HG03575 (cell line): Measurements from ENCODE around the gene IGFBPL1.
"Not testable (repeated sequence)": the region's sequence is repeated elsewhere in the genome, so short reads cannot be mapped to it uniquely, and the experiment has no call there.

ENCODE experiments used
- ATAC-seq: cut with Tn5 transposase; IDR thresholded peaks from one replicate; pipeline ENCODE4 v1.9.1; 2021; ENCODE audit not compliant: unreplicated experiment, insufficient number of reproducible peaks, low FRiP score; ENCODE audit errors: extremely low read depth

The IGFBPL1 gene

DNA sequence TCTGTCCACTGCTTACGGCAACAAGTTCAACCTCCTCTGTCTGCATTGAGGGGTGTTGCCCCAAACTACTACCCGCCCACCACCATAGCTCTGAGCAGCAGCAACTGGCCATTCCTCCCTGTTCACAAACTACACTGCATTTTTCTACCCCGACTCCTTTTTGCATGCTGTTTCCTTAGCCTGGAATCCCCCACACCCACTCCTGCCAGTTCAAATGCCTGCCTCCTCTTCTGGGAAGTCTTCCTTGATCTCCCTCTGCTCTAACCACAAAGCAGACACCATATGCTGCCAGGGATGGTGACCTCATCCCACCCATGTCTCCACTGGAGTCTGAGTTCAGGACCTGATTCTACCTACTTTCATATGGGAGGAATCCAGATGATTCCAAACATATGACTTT lies 18.5 kb downstream of the IGFBPL1 start:
- ATAC-seq, result no peak

- ATAC-seq, result no peak
Measured at GRCh38 chr9:38404314-38404713, 19.9 kb downstream of the IGFBPL1 start.

DNA sequence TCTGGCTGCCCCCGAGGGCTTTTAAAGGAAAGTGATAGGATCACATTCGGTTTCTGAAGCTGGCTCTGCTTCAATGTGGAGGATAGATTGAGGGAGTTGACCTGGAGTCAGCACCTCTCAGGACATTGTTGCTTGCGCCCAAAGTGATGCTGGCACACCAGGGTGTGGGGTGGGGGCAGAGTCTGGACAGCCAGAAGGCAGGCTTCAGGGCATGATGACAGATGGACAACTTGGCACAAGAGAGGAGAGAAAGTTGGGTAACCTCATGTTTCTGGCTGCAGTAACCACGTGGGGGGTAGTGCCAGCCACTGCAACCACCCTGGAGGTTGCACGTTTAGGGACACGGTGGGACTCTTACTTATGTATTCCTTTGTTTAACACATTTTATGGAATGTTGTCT lies 22.3 kb downstream of the IGFBPL1 start:
- ATAC-seq, result no peak

DNA sequence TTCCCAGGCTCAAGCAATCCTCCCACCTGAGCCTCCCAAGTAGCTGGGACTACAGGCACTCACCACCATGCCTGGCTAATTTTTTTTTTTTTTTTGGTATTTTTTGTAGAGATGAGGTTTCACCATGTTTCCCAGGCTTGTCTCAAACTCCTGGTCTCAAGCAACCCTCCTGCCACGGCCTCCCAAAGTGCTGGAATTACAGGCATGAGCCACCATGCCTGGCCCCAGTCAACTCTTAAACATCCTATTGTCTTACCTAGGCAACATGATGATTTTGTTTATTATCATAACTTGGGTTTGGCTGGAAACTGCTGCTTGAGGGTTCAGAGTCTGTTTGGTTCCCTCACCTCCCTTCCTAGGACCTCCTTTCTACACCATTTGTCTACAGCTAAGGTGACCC lies 25.1 kb downstream of the IGFBPL1 start:
- ATAC-seq, result not testable (repeated sequence)

DNA sequence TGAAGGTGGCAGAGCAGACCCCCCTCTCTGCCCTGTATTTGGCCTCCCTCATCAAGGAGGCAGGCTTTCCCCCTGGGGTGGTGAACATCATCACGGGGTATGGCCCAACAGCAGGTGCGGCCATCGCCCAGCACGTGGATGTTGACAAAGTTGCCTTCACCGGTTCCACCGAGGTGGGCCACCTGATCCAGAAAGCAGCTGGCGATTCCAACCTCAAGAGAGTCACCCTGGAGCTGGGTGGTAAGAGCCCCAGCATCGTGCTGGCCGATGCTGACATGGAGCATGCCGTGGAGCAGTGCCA lies 27.9 kb downstream of the IGFBPL1 start:
- no peak for ATAC-seq

DNA sequence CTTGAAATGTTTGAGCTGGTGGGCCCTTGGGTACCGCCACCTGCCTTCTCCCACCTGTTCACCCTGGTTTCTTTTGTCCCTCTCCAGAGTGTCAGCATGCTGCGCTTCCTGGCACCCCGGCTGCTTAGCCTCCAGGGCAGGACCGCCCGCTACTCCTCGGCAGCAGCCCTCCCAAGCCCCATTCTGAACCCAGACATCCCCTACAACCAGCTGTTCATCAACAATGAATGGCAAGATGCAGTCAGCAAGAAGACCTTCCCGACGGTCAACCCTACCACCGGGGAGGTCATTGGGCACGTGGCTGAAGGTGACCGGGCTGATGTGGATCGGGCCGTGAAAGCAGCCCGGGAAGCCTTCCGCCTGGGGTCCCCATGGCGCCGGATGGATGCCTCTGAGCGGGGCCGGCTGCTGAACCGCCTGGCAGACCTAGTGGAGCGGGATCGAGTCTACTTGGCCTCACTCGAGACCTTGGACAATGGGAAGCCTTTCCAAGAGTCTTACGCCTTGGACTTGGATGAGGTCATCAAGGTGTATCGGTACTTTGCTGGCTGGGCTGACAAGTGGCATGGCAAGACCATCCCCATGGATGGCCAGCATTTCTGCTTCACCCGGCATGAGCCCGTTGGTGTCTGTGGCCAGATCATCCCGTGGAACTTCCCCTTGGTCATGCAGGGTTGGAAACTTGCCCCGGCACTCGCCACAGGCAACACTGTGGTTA lies 28.4 kb downstream of the IGFBPL1 start:
- ATAC-seq, result no peak

DNA sequence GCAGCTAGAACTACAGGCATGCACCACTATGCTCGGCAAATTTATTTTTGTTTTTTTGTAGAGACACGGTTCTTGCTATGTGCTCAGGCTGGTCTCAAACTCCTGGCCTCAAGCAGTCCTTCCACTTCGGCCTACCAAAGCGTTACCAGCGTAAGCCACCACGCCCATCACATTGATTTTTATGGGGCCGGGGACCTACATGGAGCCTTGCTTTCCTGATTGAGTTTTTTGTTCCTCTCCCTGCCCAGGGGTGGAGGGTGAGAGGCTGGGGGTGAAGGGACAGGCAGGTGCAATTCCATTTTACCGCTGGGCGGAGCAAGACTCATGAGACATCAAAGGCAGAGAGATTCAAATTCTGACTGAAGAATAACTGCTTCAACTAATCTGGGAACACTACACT lies 29.8 kb downstream of the IGFBPL1 start:
- no peak for ATAC-seq

DNA sequence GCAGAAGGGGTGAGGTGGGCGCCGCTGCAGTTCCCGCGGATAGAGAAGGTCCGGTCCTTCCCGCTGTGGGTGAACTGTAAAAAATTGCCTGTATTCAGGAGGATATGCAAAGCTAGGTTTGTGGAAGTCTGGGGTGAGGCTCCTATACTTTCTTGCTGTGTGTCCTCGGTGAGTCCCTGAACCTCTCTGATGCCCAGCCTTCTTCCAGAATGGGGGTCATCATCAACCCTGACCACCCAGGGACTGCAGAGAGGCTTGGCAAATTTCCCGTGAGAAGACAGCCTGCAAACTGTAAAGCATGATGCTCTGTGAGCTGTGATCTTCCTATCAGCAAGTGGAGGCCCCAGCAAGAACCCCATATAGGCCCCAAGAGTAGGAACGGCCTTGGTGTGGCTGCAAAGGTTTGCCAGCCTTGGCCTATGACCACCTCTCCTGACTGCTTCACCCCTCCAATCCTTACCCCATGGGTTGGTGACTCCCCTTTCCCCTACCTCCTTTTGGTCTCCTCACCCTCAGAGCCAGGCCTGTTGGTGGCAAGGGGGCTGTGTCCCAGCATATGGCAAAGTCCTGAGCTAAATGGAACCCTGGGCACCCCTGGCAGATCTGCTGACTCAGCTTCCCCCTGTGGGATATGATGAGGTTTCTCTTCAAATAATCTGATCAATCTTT lies 31.0 kb downstream of the IGFBPL1 start:
- peak; percentile 13 for ATAC-seq

GRCh38 chr9:38392235-38393127 lies 31.8 kb downstream of the IGFBPL1 start, which contains the start of gene ALDH1B1:
Gene ALDH1B1, plus strand, starts transcription at chr9:38392702. Its CDS starts 3,047 bp downstream, at chr9:38395749.
- peak; percentile 86 for ATAC-seq

DNA sequence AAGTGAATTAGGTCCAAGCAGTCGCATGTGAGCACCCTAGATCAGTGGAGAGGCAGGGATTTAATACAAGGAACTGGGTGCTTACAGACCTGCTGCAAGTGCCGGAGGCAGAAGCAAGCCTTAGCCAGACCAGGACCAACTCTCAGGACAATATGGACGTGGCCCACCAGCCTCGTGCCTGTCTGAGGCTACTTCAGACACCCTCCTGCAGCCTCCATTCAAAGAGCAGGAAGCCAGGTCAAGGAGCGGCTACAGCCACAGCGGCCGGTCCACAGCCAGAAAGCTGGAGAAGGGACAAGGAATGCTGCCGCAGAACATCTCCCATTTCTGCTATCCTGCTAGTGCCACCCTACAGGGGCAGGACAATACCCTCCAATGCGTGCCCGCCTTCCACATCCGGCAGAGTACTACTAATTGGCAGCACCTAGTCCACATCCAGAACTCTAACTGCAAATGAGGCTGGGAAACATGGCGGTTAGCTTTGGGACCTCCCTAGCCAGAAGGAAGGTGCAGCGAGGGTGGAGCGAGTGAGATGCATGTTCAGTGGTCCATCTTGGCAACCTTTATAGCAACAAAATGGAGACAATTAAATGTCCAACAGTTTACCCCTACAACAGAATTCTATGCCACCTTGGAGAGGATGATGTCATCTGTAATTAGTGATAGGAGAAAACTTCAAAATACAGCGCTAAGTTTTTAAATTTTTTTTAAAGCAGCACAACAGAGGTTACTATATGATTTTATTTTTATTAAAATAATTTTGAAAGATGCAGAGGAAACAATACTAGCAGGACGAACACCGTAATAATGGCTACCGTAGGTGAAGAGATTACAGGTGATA lies 32.8 kb downstream of the IGFBPL1 start:
- ATAC-seq, result no peak

GRCh38 chr9:38390851-38391250 lies 33.4 kb downstream of the IGFBPL1 start:
- ATAC-seq, result no peak

GRCh38 chr9:38390442-38390841 lies 33.8 kb downstream of the IGFBPL1 start:
- no peak for ATAC-seq

- ATAC-seq, result no peak
Measured at GRCh38 chr9:38389313-38389712, 34.9 kb downstream of the IGFBPL1 start.

GRCh38 chr9:38388283-38389223 lies 35.7 kb downstream of the IGFBPL1 start:
- ATAC-seq, result no peak

GRCh38 chr9:38387751-38388150 lies 36.5 kb downstream of the IGFBPL1 start:
- no peak for ATAC-seq

GRCh38 chr9:38387066-38387465 lies 37.2 kb downstream of the IGFBPL1 start:
- no peak for ATAC-seq

GRCh38 chr9:38386319-38386895 lies 37.8 kb downstream of the IGFBPL1 start:
- ATAC-seq, result no peak

DNA sequence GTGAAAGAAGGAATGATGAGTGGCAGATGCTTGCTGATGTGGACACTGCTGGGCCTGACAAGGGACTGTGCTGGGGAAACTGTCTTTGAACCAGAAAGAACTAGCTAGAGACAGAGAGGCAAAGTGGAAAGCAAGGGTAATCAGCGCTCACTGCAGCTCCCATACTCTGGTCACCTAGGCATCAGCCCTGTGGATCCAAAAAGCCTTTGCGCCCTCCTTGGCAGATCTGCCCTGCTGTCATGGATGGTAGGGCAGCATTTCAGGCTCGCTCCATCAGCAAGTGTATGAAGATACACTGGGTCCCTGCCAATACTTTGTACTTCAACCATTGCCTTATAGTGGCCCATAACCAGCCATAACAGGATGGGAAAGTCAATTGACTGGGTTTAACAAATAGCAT lies 38.4 kb downstream of the IGFBPL1 start:
- no peak for ATAC-seq
